Heart left ventricle (tissue), 13 donors: ENCODE data around the gene RRP1.

Experiments used
- CTCF ChIP-seq, 12 donors: fragments of 200-600 bp; sonication (generic) in 4 of 12; IDR thresholded peaks; one replicate each; pipeline versions ENCODE4 v1.5.0 to v1.8.0; 2018 to 2022; ENCODE audit warnings: antibody characterized with exemption in 12 of 12, mild to moderate bottlenecking in 5 of 12
- POLR2A ChIP-seq, 2 donors: fragments of 450-650 bp; IDR thresholded peaks; one replicate each; pipeline ENCODE4 v1.6.1; 2017; ENCODE audit warnings: antibody characterized with exemption in 2 of 2, mild to moderate bottlenecking in 2 of 2, moderate library complexity in 2 of 2
- donor health status: ischemic (EF 13 %, LVEDD 7.1; RV severe dilation, severe dysfunction).
- donor health status: DM: no; HTN: yes; CAD: no.
- donor health status: DM: no; HTN: no; CAD: no.
- donor health status: ischemic (EF 25% LVEDD 6.9; RV normal size, moderate dysfunction).
- donor health status: ischemic (EF 25% LVEDD 5.7; RV mildly dilated, moderate dysfunction).
- donor health status: ischemic (EF 35%, LVEDD 5.7; RV mildly dilated, moderate dysfunction).
- donor health status: nonischemic (EF 11% LVEDD 7.7; RV severe dilation, severe dysfunction).
- donor health status: DM: yes; HTN: yes; CAD: no.
- donor health status: PGD.
- donor health status: ischemic (EF 29% LVEDD 5.4; RV normal size, mild dysfunction).
- donor health status: nonischemic (EF 23%, LVEDD 6.1; RV moderate dilation, normal function).

- TF ChIP-seq CTCF (IDR thresholded peaks at IDR 0.05) = no peak
- TF ChIP-seq POLR2A (IDR thresholded peaks at IDR 0.05) = no peak
Observed at GRCh38 chr21:43797925-43798715, 8.7 kb downstream of the RRP1 start.
